H54 (cell line): Measurements from ENCODE around the gene USH1C.

ENCODE experiments used
- DNase-seq: peaks from one replicate; pipeline ENCODE4 v3.0.0; 2011; ENCODE audit warnings: low spot score, mixed read lengths; ENCODE audit not compliant: insufficient read length
- FAIRE-seq: peaks from 3 replicates; lab custom pipeline; 2011; peaks lifted over from hg19 to GRCh38; lab: Jason Lieb, UNC
- POLR2A ChIP-seq: IDR thresholded peaks from 2 replicates; pipeline ENCODE4 v1.6.1; 2011; ENCODE audit warnings: low read depth, mild to moderate bottlenecking, low read length

Gene USH1C

GRCh38 chr11:17575431-17576425, 31.5 kb upstream of the USH1C start:
- TF ChIP-seq POLR2A, result no peak
- DNase-seq (no peak), FAIRE-seq (no peak)

GRCh38 chr11:17574141-17575091, 30.2 kb upstream of the USH1C start:
- TF ChIP-seq POLR2A, result no peak
- FAIRE-seq, result no peak
- no peak for DNase-seq

- no peak for FAIRE-seq
These were observed 29.3 kb upstream of the USH1C start for GRCh38 chr11:17573526-17573925.

GRCh38 chr11:17572791-17573460, 28.7 kb upstream of the USH1C start:
- TF ChIP-seq POLR2A, result no peak
- no peak for DNase-seq
- no peak for FAIRE-seq

More at GRCh38 chr11:17573526-17573925, 29.3 kb upstream of the USH1C start:
- no peak for DNase-seq
- TF ChIP-seq POLR2A, result no peak

GRCh38 chr11:17572359-17572690, 28.1 kb upstream of the USH1C start:
- no peak for TF ChIP-seq POLR2A
- FAIRE-seq, result no peak
- DNase-seq, result no peak

- no peak for FAIRE-seq
- DNase-seq, result no peak
- TF ChIP-seq POLR2A, result no peak
These were observed 27.5 kb upstream of the USH1C start for GRCh38 chr11:17571431-17572358.

- FAIRE-seq (no peak), DNase-seq (no peak)
- TF ChIP-seq POLR2A, result no peak
These were observed 25.8 kb upstream of the USH1C start for GRCh38 chr11:17570034-17570433.

GRCh38 chr11:17568944-17569343, 24.7 kb upstream of the USH1C start:
- TF ChIP-seq POLR2A, result no peak

GRCh38 chr11:17564687-17565042, 20.4 kb upstream of the USH1C start:
- no peak for FAIRE-seq
- no peak for DNase-seq
- no peak for TF ChIP-seq POLR2A

More at GRCh38 chr11:17568944-17569343, 24.7 kb upstream of the USH1C start:
- FAIRE-seq (no peak), DNase-seq (no peak)

- DNase-seq (no peak), FAIRE-seq (no peak)
- no peak for TF ChIP-seq POLR2A
These were observed 19.9 kb upstream of the USH1C start for GRCh38 chr11:17563961-17564686.

GRCh38 chr11:17563231-17563646, 19.0 kb upstream of the USH1C start:
- no peak for FAIRE-seq
- TF ChIP-seq POLR2A, result no peak

GRCh38 chr11:17561526-17561925, 17.3 kb upstream of the USH1C start:
- FAIRE-seq, result no peak
- no peak for DNase-seq

More at GRCh38 chr11:17563231-17563646, 19.0 kb upstream of the USH1C start:
- DNase-seq, result no peak

More at GRCh38 chr11:17561526-17561925, 17.3 kb upstream of the USH1C start:
- TF ChIP-seq POLR2A, result no peak
